H9 (cell line): Measurements from ENCODE around the gene ORAI3. TPM values are rescaled to one million over a fixed set of nuclear protein-coding genes. Genes with fewer than 3 reads are reported as not detected.

Source experiments
- DNase-seq: peaks from one replicate; pipeline ENCODE4 v3.0.0-alpha.2; 2017
- H2AFZ ChIP-seq: one replicate; pipeline ENCODE4 v1.6.1; 2013; ENCODE audit warnings: mild to moderate bottlenecking, low read length, control low read depth, moderate library complexity
- H2AK5ac ChIP-seq: 2 replicates; pipeline ENCODE4 v1.6.1; 2013; ENCODE audit warnings: low read length, control low read depth, mixed read lengths; ENCODE audit not compliant: insufficient read length
- H2BK120ac ChIP-seq: one replicate; pipeline ENCODE4 v1.6.1; 2013; ENCODE audit warnings: low read depth, mild to moderate bottlenecking, low read length, control low read depth, inconsistent platforms; ENCODE audit not compliant: poor library complexity, severe bottlenecking
- H2BK12ac ChIP-seq: 2 replicates; pipeline ENCODE4 v1.6.1; 2013; ENCODE audit warnings: low read length, control low read depth, mixed read lengths, low read depth; ENCODE audit not compliant: insufficient read length
- H2BK15ac ChIP-seq: 2 replicates; pipeline ENCODE4 v1.6.1; 2013; ENCODE audit warnings: low read depth, low read length, control low read depth
- H2BK20ac ChIP-seq: one replicate; pipeline ENCODE4 v1.6.1; 2013; ENCODE audit warnings: low read depth, mild to moderate bottlenecking, low read length, control low read depth, inconsistent platforms; ENCODE audit not compliant: poor library complexity, severe bottlenecking
- H2BK5ac ChIP-seq: 2 replicates; pipeline ENCODE4 v1.6.1; 2013; ENCODE audit warnings: low read length, control low read depth, mixed read lengths; ENCODE audit not compliant: insufficient read length
- H3K14ac ChIP-seq: 2 replicates; pipeline ENCODE4 v1.6.1; 2013; ENCODE audit warnings: low read length, control low read depth; ENCODE audit not compliant: insufficient read depth
- H3K18ac ChIP-seq: 2 replicates; pipeline ENCODE4 v1.6.1; 2013; ENCODE audit warnings: low read depth, mild to moderate bottlenecking, mixed read lengths, low read length, control low read depth; ENCODE audit not compliant: insufficient read length
- H3K23ac ChIP-seq: 2 replicates; pipeline ENCODE4 v1.6.1; 2013; ENCODE audit warnings: low read length, control low read depth, mixed read lengths, low read depth; ENCODE audit not compliant: insufficient read length
- H3K23me2 ChIP-seq: 2 replicates; pipeline ENCODE4 v1.6.1; 2013; ENCODE audit warnings: low read depth, mild to moderate bottlenecking, mixed read lengths, low read length, control low read depth; ENCODE audit not compliant: insufficient read length, poor library complexity, severe bottlenecking
- H3K27ac ChIP-seq: 2 replicates; pipeline ENCODE4 v1.5.1; 2013; ENCODE audit warnings: low read length, control low read depth, mixed read lengths, low read depth; ENCODE audit not compliant: insufficient read length
- H3K27me3 ChIP-seq: 2 replicates; pipeline ENCODE4 v1.6.1; 2013; ENCODE audit warnings: low read length, control low read depth, inconsistent platforms; ENCODE audit not compliant: insufficient read depth
- H3K4ac ChIP-seq: 2 replicates; pipeline ENCODE4 v1.6.1; 2013; ENCODE audit warnings: low read depth, mild to moderate bottlenecking, control low read depth, inconsistent platforms, low read length, moderate library complexity
- H3K4me1 ChIP-seq: 2 replicates; pipeline ENCODE4 v1.6.1; 2013; ENCODE audit warnings: low read length, control low read depth, inconsistent platforms; ENCODE audit not compliant: insufficient read depth
- H3K4me2 ChIP-seq: 2 replicates; pipeline ENCODE4 v1.6.1; 2013; ENCODE audit warnings: low read length, control low read depth, mixed read lengths; ENCODE audit not compliant: insufficient read length, insufficient read depth
- H3K56ac ChIP-seq: 2 replicates; pipeline ENCODE4 v1.6.1; 2013; ENCODE audit warnings: low read depth, mild to moderate bottlenecking, mixed read lengths, low read length, control low read depth; ENCODE audit not compliant: insufficient read length
- H3K79me1 ChIP-seq: 2 replicates; pipeline ENCODE4 v1.6.1; 2013; ENCODE audit warnings: low read depth, mild to moderate bottlenecking, moderate library complexity, low read length, control low read depth, inconsistent platforms; ENCODE audit not compliant: insufficient read depth, poor library complexity, severe bottlenecking
- H3K79me2 ChIP-seq: 2 replicates; pipeline ENCODE4 v1.6.1; 2013; ENCODE audit warnings: low read length, control low read depth, inconsistent platforms; ENCODE audit not compliant: insufficient read depth
- H3K9ac ChIP-seq: 2 replicates; pipeline ENCODE4 v1.6.1; 2013; ENCODE audit warnings: low read length, control low read depth, mixed read lengths; ENCODE audit not compliant: insufficient read length; ENCODE audit errors: extremely low read depth
- H3K9me3 ChIP-seq: one replicate; pipeline ENCODE4 v1.6.1; 2013; ENCODE audit warnings: low read depth, low read length, inconsistent platforms; ENCODE audit not compliant: control insufficient read depth
- H3T11ph ChIP-seq: one replicate; pipeline ENCODE4 v1.6.1; 2013; ENCODE audit warnings: mild to moderate bottlenecking, low read length, control low read depth, inconsistent platforms
- H4K20me1 ChIP-seq: one replicate; pipeline ENCODE4 v1.6.1; 2013; ENCODE audit not compliant: control insufficient read depth, insufficient read length, insufficient read depth
- H4K5ac ChIP-seq: 2 replicates; pipeline ENCODE4 v1.6.1; 2013; ENCODE audit warnings: low read depth, mild to moderate bottlenecking, mixed read lengths, low read length, control low read depth; ENCODE audit not compliant: insufficient read length
- H4K8ac ChIP-seq: replicated peaks from 2 replicates; pipeline ENCODE4 v1.6.1; 2013; ENCODE audit warnings: low read length, control low read depth, mixed read lengths, low read depth; ENCODE audit not compliant: insufficient read length
- H4K91ac ChIP-seq: 2 replicates; pipeline ENCODE4 v1.6.1; 2013; ENCODE audit warnings: low read depth, mild to moderate bottlenecking, moderate library complexity, mixed read lengths, low read length, control low read depth; ENCODE audit not compliant: insufficient read length
- H3K27ac Mint-ChIP-seq, 3 experiments: 2 replicates in 2 of 3; 3 replicates in 1 of 3; pipeline ENCODE4 v1.8.0; 2020 to 2021; ENCODE audit warnings: mixed read lengths in 3 of 3, mild to moderate bottlenecking in 1 of 3, moderate library complexity in 1 of 3
- H3K27me3 Mint-ChIP-seq: 2 replicates; pipeline ENCODE4 v1.8.0; 2021; ENCODE audit warnings: low read depth, mild to moderate bottlenecking, moderate library complexity, mixed read lengths
- H3K36me3 Mint-ChIP-seq, 3 experiments: 2 replicates in 2 of 3; 3 replicates in 1 of 3; pipeline ENCODE4 v1.8.0; 2020 to 2021; ENCODE audit warnings: low read depth in 3 of 3, mixed read lengths in 3 of 3; ENCODE audit not compliant: insufficient read depth in 1 of 3
- H3K4me1 Mint-ChIP-seq, 2 experiments: 2 replicates each; pipeline ENCODE4 v1.8.0; 2020; ENCODE audit warnings: mixed read lengths in 2 of 2
- H3K4me3 Mint-ChIP-seq, 2 experiments: 2 replicates in 1 of 2; 3 replicates in 1 of 2; pipeline ENCODE4 v1.8.0; 2020 to 2021; ENCODE audit warnings: mild to moderate bottlenecking in 2 of 2, mixed read lengths in 2 of 2, moderate library complexity in 1 of 2
- H3K9me3 Mint-ChIP-seq, 2 experiments: 2 replicates in 1 of 2; 3 replicates in 1 of 2; pipeline ENCODE4 v1.8.0; 2020; ENCODE audit warnings: mild to moderate bottlenecking in 2 of 2, mixed read lengths in 2 of 2, moderate library complexity in 1 of 2
- WGBS: extraction: QIAGEN DNeasy Blood & Tissue Kit; methylation state at CpG from one replicate; pipeline ENCODE4 v1.1.7; 2013; ENCODE audit warnings: missing lambda C conversion rate, low lambda C conversion rate, mixed read lengths; ENCODE audit not compliant: insufficient read length; ENCODE audit errors: extremely low coverage; 5-methylcytosine and 5-hydroxymethylcytosine counted together
- total RNA-seq: library from RNA; stranded (reverse); gene quantifications from 2 replicates; pipeline ENCODE4 v1.2.1, GENCODE V29; 2021
- TF ChIP-seq, protein P1 (sequence below): fragments of 200-600 bp; sonication (generic); conservative IDR thresholded peaks from 3 replicates; pipeline ENCODE4 v1.8.0; 2021; ENCODE audit warnings: antibody characterized with exemption, mild to moderate bottlenecking

The ORAI3 gene
- total RNA-seq, 1 experiment from 2014 or later = 6.9 TPM

DNA sequence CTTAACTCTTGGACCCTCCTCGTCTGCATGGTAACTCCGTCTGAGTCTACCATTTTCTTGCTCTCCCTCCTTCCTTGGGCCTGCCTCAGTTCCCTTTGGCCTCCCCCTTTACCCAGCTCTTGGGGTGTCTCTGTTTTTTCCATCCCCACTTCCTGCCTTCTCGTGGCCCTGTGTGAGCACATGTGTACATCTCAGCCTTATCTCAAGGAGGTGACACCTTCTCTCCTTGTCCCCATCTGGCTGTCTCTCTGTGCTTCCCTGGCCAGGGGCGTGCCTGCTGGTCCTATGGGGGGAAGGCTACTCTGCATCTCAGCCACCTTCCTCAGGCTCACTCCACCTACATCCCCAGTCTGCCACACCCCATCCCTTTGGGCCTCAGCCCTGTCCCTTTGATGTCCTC lies 45.9 kb upstream of the ORAI3 start:
- H3K4me3 Mint-ChIP-seq = peak overlapping the region; percentile 76 to 86
- H3K27ac ChIP-seq = no peak overlapping the region

More for the DNA sequence above, 45.9 kb upstream of the ORAI3 start:
- Histone ChIP-seq H3K4me2 (no peak overlapping the region), H3K79me2 (no peaks in the 10 kb centered on the region), H3K18ac (no peak overlapping the region), H2BK120ac (no peak overlapping the region), H2BK15ac (no peak overlapping the region), H4K5ac (no peak overlapping the region), H3K79me1 (no peaks in the 10 kb centered on the region), H3K4ac (no peak overlapping the region), H3K56ac (no peak overlapping the region), H2BK12ac (no peak overlapping the region), H2BK20ac (no peak overlapping the region), H3K27me3 (no peaks in the 10 kb centered on the region), H2AFZ (no peak overlapping the region), H3K9ac (no peak overlapping the region), H2AK5ac (no peak overlapping the region), H3K4me1 (no peaks in the 10 kb centered on the region; the same call in 1 of the 2 replicates), H3K23me2 (peaks cover 4% of the 10 kb centered on the region), H3K14ac (no peak overlapping the region), H3K9me3 (no peaks in the 10 kb centered on the region), H4K8ac (no peak overlapping the region), H3K23ac (no peak overlapping the region), H3T11ph (no peak overlapping the region), H2BK5ac (no peak overlapping the region), H4K91ac (no peak overlapping the region), H4K20me1 (peaks cover 2% of the 10 kb centered on the region)
- H3K4me1 Mint-ChIP-seq = peaks cover 9 to 14% of the 10 kb centered on the region in 2 experiments
- no CpG with 5 or more reads among the region's 4 CpGs for WGBS
- no peaks in the 10 kb centered on the region for H3K36me3 Mint-ChIP-seq
- no peaks in the 10 kb centered on the region; a peak in 1 of 5 replicates for H3K9me3 Mint-ChIP-seq
- H3K27me3 Mint-ChIP-seq = peaks cover 18% of the 10 kb centered on the region
- peak overlapping the region in 1 of 3 experiments; percentile 27; a peak in 2 of 7 replicates for H3K27ac Mint-ChIP-seq
- no peak for DNase-seq
- TF ChIP-seq, protein P1, sequence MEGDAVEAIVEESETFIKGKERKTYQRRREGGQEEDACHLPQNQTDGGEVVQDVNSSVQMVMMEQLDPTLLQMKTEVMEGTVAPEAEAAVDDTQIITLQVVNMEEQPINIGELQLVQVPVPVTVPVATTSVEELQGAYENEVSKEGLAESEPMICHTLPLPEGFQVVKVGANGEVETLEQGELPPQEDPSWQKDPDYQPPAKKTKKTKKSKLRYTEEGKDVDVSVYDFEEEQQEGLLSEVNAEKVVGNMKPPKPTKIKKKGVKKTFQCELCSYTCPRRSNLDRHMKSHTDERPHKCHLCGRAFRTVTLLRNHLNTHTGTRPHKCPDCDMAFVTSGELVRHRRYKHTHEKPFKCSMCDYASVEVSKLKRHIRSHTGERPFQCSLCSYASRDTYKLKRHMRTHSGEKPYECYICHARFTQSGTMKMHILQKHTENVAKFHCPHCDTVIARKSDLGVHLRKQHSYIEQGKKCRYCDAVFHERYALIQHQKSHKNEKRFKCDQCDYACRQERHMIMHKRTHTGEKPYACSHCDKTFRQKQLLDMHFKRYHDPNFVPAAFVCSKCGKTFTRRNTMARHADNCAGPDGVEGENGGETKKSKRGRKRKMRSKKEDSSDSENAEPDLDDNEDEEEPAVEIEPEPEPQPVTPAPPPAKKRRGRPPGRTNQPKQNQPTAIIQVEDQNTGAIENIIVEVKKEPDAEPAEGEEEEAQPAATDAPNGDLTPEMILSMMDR = no peak
